HepG2 (cell line): Measurements from ENCODE around the gene EMCN.

Source experiments
- POLR2AphosphoS2 ChIP-seq: IDR thresholded peaks from 2 replicates; pipeline ENCODE4 v1.6.1; 2011; ENCODE audit warnings: low read depth, low read length, improper control_type of control experiment
- TRIM24 ChIP-seq: sonication (generic); formaldehyde crosslinking; IDR thresholded peaks from 2 replicates; pipeline ENCODE4 v1.8.0; 2022; ENCODE audit warnings: mild to moderate bottlenecking, missing genetic modification reagents

DNA sequence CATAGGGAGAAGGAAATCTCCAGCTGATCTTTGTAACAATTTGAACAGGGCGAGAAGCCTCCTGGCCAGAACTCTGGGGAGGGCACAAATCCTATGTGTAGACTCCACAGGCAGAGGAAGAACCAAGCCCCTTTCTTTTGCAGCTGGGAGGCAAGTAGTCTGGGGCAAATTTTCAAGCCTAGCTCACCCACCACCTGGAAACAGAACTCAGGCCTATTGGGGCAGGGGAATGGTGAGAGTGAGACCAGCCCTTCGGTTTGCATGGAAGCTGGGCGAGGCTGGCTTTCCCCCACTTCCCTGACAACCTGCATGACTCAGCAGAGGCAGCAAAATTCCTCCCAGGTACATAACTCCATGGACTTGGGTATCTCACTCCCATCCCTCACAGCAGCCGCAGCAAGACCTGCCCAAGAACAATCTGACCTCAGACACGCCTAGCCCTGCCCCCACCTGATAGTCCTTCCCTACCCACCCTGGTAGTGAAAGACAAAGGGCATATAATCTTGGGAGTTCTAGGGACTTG is 138.2 kb downstream of the EMCN start:
- TF ChIP-seq TRIM24 = no peak
- no peak for TF ChIP-seq POLR2AphosphoS2
